Activated CD4-positive, alpha-beta T cell treated with anti-CD3 and anti-CD28 coated beads, Interleukin-10, Interleukin-2, amounts not matched to agents 100 ng/mL and 50 ng/mL, durations not matched to agents 16 hours and 8 hours (primary cell): ENCODE data around the gene SLC4A8.

Experiments
- DNase-seq: peaks from one replicate; pipeline ENCODE4 v3.0.0-alpha.2; 2020

The SLC4A8 gene

DNA sequence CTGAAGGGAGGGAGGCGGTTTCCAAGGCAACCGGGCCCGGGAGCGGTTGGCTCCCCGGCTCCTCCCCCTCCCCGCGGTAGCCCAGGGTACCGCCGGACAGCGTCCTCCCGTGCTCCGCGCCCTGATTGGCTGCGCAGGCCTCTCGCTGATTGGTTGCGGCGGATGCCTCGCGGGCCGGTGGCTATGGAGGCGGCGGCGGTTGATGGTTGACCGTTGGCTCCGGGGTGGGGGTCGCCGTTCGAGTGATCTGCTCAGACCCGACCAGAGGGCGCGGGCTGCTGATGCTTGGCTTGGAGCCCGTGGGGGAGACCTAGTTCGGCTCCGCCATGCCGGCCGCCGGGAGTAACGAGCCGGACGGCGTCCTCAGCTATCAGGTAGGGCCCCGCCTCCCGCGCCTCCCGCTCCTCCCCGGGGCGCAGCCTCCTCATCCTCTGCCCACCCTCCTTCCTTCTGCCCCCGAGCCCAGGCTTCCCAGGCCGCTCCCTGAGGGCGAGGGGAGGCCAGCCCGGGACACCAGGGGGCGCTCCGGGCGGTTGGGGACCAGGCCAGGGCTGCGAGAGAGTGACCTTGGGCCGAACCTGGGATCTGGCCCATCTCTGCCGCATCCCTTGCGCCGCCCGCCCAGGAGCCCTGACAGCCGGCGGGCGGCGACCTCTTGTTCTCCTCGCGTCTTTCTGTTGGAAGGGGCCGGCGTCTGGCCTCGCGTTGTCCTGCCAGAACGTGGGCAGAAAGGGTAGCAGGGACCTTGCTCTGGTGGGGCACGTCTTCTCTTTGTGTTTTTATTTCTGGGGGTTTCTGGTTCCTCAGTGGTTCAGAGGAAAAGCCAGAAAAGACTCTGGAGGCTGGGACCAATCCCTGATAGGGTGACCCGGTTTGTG, at the start of gene SLC4A8:
Gene SLC4A8 (plus strand): TSS at position 170 of the 878 bp plus-strand sequence. CDS start 157 bp downstream, at position 327.
- peak; percentile 89 for DNase-seq

DNA sequence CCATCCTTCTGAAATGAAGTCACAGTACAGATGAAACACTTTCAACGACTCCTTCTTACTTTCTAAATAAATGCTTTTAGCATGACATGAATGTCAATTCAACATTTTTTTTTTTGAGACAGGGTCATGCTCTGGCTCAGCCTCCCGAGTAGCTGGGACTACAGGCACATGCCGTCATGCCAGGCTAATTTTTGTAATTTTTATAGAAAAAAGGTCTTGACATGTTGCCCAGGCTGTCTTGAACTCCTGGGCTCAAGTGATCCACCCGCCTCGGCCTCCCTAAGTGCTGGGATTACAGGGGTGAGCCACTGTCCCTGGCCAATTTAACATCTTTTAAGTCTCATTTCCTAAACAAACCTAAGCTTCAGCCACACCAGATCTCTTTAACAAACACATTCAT, 49.8 kb upstream of the SLC4A8 start:
- DNase-seq = no peak

DNA sequence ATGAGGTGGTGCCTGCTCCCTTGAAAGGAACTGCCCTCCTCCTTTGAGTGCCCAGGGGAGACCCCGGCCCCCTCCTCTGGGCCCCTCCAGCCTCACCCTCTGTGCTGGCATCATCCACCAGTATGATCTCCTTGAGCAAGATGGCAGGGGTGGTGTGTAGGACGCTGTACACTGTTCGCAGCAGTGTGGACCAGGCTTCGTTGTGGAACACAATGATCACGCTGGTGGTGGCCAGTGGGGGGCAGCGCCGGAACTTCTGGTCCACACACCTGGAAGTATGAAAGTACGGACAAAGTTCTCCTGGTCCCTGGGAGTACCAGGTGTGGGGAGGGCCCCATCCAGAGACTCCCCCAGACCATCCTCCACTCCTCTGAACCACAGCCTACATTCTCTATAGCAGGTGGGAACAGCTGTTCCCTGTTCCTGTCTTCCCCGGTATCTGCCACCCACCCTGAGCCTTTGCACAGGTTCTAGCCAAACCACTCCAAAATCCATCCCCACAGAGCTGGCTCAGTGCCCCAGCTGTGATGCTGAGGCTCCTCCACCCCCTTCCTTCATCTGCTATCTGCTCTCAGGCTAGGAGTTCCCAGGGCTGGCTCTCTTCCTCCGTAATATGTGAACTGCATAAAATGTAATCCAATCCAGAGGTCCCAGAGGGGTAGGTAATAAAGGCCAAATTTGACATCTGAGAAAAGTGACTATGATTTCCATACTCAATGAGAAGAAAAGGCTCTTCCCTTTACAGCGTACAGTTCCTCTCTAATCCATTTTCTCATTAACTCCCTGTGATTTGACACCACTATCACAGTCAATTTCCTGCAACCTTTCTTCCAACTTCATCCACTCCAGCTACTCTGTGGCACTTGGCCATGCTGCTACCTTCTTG, 47.3 kb upstream of the SLC4A8 start:
- DNase-seq = no peak

DNA sequence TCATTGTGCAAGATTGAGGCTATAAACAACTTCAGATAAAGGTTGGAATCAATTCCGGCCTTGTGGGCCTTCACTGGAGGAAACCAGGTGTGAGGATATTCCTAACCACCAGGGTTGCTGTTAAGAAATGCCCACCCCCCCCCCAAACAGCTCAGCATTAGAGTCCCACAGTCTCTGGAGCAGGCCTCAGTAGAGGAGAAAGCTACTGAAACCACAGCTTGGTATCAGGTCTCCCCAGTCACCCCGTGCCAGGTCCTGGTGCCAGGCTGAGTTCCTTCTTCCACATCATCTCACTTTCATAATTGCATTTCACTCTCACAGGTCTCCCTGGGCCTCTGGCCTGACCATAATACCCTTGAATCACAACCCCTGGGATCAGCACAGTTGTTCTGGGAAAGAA, 45.9 kb upstream of the SLC4A8 start:
- no peak for DNase-seq

DNA sequence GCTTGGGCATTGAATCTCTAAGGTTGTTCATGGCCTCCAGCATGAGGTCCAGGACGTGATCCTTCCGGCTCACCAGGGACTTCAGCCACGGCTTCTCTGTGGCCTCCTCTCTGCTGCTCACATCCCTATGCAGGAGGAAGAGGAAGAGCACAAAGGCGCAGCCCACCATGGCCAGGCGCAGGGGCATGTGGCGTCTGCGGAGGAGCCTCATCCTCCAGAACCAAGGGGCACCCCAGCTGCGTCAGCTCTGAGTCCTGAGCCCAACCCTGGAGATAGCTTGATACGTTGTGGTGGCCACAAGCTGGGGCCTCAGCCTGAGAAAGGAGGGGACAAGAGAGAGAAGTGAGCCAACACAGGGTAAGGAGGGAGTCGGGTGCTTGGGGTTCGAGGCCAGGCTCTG, 45.1 kb upstream of the SLC4A8 start:
- DNase-seq = no peak

DNA sequence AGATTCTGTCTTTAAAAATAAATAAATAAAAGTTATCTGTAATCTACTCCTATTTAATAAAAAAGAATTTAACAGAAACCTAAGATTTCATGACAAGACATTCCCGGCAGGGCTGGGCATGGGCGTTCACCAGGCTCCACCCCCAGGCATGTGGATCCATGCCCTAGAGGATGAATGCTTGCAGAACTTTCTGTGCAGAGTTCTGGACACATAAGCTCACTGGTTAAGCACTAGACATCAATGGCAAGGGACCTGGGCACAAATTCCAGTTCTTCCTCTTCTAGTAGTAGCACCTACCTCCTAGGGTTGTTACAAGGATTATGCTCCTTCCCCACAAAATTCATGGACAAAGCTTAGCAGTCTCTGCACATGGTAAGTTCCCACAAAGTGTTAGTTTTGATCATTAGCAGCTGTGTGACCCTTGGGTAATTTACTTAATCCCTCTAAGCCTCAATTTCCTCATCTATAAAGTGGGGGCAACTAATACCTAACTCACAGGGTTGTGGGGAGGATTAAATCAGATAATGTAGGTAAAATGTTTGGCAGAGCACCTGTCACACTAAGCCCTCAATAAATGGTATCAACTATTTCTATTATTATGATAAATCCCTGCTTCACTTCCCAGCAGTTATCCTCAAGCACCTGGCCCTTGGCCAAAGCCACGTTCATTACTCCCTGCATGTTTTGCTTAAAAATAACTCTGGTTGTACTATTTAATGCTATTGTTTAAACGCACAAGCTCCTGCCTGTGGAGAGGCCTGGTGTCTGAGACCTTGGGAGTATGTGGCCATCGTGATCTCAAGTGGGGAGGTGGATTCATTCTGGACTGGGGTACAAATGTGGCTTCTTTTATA, 43.2 kb upstream of the SLC4A8 start:
- no peak for DNase-seq

DNA sequence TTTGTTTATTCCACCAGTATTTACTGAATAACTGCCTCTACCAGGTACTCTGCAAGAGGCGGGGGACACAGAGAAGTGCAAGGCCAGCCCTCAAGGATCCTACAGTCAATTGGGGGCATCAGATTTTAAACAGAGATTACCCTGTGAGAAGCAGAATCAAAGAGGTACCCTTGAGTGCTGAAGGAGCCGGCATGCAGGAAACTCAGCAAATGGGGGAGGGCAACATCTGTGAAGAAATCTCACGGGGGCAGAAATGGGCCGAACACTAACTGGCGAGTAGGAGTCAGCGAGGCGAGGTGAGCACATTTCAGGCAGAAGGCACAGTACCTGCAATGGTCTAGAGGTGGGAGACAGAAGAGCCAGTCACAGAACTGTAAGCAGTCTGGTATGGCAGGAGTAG, 42.5 kb upstream of the SLC4A8 start:
- DNase-seq = no peak

DNA sequence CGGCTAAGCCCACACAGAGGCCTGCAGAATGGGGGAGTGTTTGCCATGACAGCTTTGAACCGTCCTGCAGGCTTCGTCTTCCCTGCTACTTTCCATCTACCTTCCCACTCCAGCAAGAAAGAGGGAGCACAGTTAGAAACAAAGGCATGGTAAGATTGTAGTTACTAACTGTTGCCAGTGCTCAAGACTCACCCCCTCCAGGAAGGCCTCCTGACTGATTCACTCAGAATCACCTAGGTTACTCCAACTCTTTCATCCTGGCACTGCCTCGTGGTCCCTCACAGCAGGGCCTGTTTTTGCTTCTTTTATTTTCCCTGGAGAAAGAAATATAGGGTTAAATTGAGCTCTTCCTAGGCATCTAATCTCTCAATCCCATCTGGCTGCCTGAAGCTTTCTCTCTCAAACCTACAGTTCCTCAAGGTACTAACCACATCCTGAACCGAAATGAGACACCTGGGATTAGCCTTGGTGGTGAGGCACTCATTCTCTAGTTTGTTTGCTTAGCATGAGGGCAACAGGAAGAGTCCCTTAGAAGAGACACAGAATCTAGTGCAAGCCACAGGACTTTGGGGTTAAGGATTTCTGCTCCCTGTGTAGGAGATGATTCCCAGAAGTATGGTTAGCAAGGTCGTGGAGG, 41.2 kb upstream of the SLC4A8 start:
- DNase-seq = peak; percentile 21

DNA sequence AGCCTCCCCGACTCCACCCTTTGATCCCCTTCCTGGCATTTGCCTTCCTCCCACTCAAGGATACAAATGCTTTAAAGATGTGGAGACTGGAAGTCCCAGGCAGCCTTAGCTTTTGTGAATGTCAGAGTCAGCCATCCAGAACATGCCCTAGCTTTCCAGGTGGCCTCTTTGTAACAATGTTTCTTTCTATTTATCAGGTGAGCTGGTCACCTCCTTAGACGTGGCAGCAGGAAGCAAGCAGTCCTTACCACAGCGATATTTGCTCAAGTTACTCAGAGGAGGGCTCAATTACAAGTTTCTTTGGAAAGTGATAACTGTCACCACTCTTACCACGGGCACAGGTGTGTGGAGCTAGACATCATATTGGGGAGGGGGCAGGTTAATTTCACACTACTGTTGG, 38.3 kb upstream of the SLC4A8 start:
- DNase-seq = no peak

DNA sequence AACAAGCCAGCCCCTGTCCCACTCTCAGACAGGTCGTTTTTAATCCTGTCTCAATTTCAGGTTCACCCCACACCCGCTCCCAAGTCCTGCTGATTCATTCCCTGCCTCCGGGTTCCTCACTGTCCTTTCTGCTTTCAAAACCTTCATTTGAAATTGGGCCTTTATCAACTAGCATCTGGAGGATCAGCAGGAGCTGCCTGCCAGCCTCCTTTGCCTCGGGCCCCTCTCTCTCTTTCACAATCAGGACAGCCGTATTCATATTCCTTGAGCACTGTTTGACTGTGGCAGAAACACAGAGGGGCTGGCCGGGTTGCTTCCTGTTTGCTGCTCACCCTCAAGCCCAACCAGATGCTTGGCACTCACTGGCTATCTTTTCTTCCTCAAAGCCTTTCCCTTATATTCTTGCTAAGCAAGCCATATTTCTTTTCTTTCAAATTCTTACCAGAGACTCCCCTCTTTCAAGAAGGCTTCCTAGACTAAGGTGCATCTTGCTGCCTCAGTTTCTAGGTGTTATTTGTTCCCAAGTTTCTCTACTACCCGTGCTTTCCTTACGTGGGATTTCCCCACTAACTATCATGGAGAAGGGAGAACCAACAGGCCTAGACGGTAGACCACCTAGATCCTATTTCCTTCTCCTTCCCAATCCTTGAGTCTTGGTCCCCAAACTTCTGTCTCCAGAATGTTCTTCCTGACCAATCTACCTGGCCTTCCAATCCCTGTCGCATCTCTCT, 36.4 kb upstream of the SLC4A8 start:
- no peak for DNase-seq

DNA sequence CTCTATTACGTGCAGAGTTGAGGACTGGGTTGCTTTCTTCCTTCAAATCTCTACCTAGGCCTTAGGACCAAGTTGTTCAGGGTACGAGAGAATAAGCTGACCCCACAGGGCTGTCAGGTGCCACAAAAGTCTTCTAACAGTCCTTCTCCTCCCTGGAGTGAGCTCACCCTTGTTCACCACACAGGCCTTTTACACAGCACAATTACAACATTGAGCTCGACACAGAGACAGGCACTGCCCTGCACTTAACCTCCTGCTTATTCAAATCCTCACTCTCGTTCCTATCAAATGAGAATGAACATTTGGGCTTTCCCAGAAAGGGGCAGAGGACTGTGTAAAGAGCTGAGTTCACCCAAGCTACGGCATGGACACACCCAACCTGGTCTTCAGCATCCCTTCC, 35.8 kb upstream of the SLC4A8 start:
- no peak for DNase-seq

DNA sequence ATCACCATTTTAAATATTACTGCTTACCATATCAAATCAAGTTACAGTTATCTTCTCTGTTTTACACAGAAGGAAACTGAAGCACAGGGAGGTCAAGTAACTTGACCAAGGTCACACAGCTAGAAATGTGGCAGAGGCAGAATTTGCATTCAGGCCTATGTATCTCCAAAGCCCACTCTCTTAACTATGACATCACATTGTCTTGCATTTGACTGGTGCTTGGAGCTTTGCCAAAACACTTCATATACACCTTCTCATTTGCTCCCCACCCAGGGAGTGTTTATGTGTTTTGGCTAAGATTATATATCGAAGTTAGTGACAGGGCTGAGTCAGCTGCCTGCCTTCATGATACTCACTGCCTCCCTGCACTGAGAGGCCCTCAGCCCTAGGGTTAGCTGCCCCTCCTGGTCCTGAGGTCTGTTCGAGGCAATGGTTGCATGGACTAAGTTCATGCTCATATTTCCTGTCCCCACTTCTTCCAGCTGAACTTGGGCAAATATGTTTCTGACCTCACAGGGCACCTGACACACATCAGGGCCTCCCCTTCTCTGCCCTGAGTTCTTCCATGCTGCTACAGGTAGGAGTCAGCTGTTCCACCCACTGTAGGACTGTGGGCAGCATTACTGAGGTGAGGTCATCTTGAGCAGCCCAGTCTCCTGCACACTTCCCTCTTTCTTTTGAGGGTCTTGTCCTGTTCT, 35.2 kb upstream of the SLC4A8 start:
- peak; percentile 15 for DNase-seq

DNA sequence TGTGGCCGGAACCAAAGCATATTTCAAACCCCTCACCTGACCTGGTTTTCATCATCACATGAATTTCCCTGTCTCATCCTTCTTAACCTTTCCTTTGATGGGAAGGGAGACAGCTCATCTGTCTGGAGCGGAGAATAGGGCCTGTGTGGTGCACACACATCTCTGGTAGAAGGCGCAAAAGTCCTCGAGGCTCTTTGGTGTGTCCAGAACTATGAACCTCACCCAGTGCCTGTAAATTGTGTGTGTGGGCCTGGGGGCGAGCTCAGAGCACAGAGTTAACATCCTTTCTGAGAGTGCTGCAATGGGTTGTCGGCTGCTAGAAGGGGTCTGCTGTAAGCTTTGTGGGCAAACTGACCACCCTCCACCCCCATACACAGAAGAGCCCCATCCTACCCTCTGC, 34.2 kb upstream of the SLC4A8 start:
- no peak for DNase-seq

DNA sequence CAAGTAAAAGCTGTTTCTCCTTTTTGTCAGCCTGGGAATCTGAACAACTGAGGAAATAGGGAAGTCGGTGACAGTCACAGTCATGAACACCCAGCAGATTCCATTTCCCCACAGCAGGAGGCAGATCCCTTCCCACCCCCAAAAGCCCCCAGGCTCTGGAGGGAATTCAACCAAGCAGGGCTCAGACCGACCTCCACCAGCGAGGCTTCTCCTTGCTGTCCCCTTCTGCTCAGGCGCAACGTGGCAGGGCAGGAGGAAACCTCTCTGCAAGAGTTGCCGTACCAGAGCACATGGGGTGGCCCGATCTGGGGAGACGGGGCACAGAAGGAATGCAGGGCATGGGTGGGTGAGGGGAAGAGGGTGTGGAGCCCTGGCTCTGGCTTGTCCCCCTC, 33.7 kb upstream of the SLC4A8 start:
- peak; percentile 19 for DNase-seq

DNA sequence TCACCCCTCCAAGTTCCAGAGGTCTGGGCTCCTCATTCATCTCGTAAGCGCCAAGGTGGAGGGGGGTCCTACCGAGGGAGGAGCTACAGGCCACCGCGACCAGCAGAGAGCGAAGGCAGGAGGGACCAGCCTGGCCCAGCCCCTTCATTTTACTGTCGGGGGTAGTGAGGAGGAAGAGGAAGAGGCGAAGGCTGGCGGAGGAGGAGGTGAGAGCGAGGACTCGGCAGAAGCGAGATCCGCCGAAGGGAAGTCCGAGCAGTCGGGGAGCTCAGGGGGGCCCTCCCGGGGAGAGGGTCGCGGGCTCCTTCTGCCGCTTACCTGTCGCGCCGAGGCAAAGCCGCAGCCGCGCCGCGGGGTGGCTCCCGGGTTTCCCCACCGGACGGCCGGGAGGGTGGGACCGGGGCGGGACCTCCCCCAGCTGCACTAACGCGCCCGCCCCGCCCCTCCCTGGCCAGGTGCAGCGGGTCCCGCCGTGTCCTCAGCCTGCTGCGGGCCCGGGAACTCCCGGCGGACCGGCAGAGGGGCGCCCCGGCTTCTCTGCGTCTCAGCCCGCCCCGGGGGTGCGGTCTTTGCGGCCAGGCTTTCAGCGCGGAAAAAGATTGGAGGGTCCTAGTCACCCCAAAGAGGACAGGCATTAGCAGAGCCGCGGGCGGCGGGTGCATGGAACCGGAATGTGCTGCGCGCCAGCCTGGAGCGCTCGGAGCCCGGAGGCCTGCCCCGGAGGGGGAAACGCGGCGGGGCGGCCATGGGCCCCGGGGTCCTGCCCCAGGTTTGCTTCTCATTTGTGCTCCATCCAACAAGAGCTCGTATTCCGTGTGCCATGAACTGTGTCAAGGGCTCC, 33.1 kb upstream of the SLC4A8 start, which contains the start of gene GALNT6:
Gene GALNT6 (minus strand): TSS at position 124 of the 841 bp plus-strand sequence. CDS start 11,625 bp downstream, outside the sequence.
- DNase-seq = peak; percentile 64

DNA sequence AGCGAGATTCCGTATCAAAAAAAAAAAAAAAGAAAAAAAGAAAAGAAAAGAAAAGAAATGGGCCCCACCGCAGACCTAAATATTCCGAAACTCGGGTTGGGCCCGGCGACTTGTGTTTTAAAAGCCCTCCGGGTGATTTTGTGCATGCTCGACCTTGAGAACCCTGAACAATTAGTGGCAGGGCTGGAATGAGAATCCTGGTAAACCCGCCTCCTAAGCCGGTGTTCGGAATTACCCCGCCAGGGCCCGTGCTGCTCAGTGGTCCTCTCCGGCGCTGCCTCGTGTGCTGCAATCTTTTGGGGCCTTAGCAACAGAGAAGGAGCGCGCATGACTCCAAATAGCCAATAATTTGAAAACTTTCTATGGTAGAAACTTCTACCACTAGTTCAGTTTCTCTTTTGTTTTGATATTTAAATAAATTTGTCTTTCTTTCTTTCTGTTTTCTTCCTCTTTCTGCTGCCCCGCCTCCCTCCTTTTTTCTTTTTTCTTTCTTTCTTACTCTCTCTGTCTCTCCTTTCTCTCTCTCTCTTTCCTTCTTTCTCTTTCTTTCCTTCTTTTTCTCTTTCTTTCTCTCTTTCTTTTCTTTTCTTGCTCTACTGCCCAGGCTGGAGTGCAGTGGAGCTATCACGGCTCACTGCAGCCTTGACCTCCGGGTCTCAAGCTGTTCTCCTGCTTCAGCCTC, 31.9 kb upstream of the SLC4A8 start:
- peak; percentile 30 for DNase-seq

DNA sequence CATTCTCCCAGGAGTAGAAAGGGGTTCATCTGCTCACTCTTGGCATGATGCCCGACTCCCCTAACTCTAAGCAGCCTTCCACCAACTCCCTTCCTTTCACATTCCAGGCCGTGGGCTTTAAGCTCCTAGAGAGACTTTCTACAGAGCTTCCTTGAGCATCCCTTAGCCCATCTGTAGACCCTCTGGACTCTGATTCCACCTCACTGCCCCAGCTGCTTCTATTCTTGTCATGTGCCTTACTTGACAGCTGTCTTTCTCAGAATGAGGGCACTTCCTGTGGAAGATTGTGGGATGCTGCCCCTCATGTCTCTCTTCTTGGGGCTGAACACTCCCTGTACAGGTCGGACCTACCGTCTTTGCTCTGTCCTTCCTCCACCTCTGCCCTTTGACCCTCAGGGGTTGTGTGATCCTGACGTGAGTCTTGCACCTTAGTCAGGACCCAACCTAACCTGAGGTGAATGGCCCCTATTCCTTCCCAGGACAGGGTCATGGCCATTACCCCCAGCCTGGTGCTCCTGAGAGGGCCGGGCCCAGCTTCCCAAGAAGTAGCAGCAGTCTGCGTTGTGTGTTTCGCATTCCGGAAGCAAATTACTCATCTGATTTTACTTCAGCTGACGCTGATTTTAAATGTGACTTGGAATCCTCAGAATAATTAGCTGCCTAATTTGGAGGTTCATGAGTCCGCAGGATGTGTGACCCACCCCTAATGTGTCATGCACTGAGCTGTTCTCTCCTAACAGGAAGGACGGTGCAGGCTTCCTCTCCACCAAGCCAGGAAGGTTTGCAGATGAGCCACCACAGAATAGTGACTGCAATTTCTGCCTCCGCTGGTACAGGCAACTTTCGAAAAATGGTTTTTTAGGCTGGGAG, 30.7 kb upstream of the SLC4A8 start:
- peak; percentile 78 for DNase-seq
